Stimulated activated CD8-positive, alpha-beta memory T cell treated with anti-CD3 and anti-CD28 coated beads, Interleukin-12 subunit alpha, Interleukin-12 subunit beta, amount 100 ng/mL, for 4 hours (primary cell): ENCODE measurements around the gene PHPT1.
"Not testable (repeated sequence)": the region's sequence is repeated elsewhere in the genome, so short reads cannot be mapped to it uniquely, and the experiment has no call there.

Experiments
- DNase-seq: peaks from one replicate; pipeline ENCODE4 v3.0.0-alpha.2; 2020; ENCODE audit warnings: low read depth

PHPT1 gene

GRCh38 chr9:136823136-136824046 is 25.8 kb upstream of the PHPT1 start:
- no peak for DNase-seq

- no peak for DNase-seq
These were observed 24.5 kb upstream of the PHPT1 start for GRCh38 chr9:136824496-136825225.

GRCh38 chr9:136825295-136826187 is 23.7 kb upstream of the PHPT1 start:
- no peak for DNase-seq

- DNase-seq: no peak
These were observed 23.0 kb upstream of the PHPT1 start for GRCh38 chr9:136826188-136826541.

GRCh38 chr9:136826703-136827582 is 22.3 kb upstream of the PHPT1 start:
- no peak for DNase-seq

- DNase-seq: no peak
These were observed 21.3 kb upstream of the PHPT1 start for GRCh38 chr9:136827794-136828473.

GRCh38 chr9:136828474-136829140 is 20.6 kb upstream of the PHPT1 start:
- no peak for DNase-seq

- no peak for DNase-seq
These were observed 19.8 kb upstream of the PHPT1 start for GRCh38 chr9:136829412-136829811.

GRCh38 chr9:136829981-136830885 is 19.0 kb upstream of the PHPT1 start:
- no peak for DNase-seq

- DNase-seq: no peak
These were observed 18.0 kb upstream of the PHPT1 start for GRCh38 chr9:136831002-136831719.

- no peak for DNase-seq
These were observed 17.5 kb upstream of the PHPT1 start for GRCh38 chr9:136831720-136832104.

GRCh38 chr9:136832581-136832980 is 16.6 kb upstream of the PHPT1 start:
- DNase-seq: no peak

- not testable (repeated sequence) for DNase-seq
These were observed 15.7 kb upstream of the PHPT1 start for GRCh38 chr9:136833381-136834048.

- DNase-seq: no peak
These were observed 13.9 kb upstream of the PHPT1 start for GRCh38 chr9:136835162-136835931.

GRCh38 chr9:136835932-136836904 is 13.0 kb upstream of the PHPT1 start:
- no peak for DNase-seq
